Endothelial cell of umbilical vein (primary cell): Measurements from ENCODE around the gene OTUD7B. TPM values are rescaled to one million over a fixed set of nuclear protein-coding genes. Genes with fewer than 3 reads are reported as not detected.

ENCODE experiments used
- BruUV-seq: library from RNA; stranded (reverse); fragments of 400-500 nt; replicated peaks from 2 replicates; lab custom pipeline; 2021; lab: Mats Ljungman, UMichigan
- CTCF ChIA-PET: fragments of 300-600, 350-600 bp; sonication (Branson Sonifier 250); formaldehyde crosslinking; loops from one replicate; lab custom pipeline; 2021; ENCODE audit warnings: antibody characterized with exemption, inconsistent platforms; lab: Charles Lee
- POLR2A ChIA-PET: fragments of 300-600, 350-600 bp; sonication (Branson Sonifier 250); formaldehyde crosslinking; loops from one replicate; lab custom pipeline; 2021; ENCODE audit warnings: antibody characterized with exemption, inconsistent platforms; lab: Charles Lee
- DNase-seq: peaks from one replicate; pipeline ENCODE4 v3.0.0-alpha.2; 2011; ENCODE audit warnings: low read depth, low spot score
- FAIRE-seq: peaks from 2 replicates; lab custom pipeline; 2011; peaks lifted over from hg19 to GRCh38; lab: Jason Lieb, UNC
- H2AFZ ChIP-seq: 2 replicates; pipeline ENCODE4 v1.6.0; 2012; ENCODE audit warnings: low read depth, low read length, control low read depth, inconsistent platforms
- H3K27ac ChIP-seq: 2 replicates; pipeline ENCODE4 v1.5.1; 2011; ENCODE audit warnings: low read depth, mild to moderate bottlenecking, control low read depth, low read length, moderate library complexity; ENCODE audit not compliant: insufficient read depth
- H3K27me3 ChIP-seq, 2 experiments: 2 replicates each; pipeline versions ENCODE4 v1.6.0 to v1.6.1; 2011; ENCODE audit warnings: low read length in 2 of 2, mixed read lengths in 1 of 2; ENCODE audit not compliant: control insufficient read depth in 2 of 2, insufficient read depth in 2 of 2
- H3K36me3 ChIP-seq, 2 experiments: 2 replicates in 1 of 2; 3 replicates in 1 of 2; pipeline ENCODE4 v1.5.1; 2011; ENCODE audit warnings: low read length in 2 of 2, mild to moderate bottlenecking in 1 of 2, moderate library complexity in 1 of 2; ENCODE audit not compliant: control insufficient read depth in 2 of 2, insufficient read depth in 2 of 2; ENCODE audit errors: extremely low read depth in 1 of 2
- H3K4me1 ChIP-seq: 3 replicates; pipeline ENCODE4 v1.5.1; 2011; ENCODE audit warnings: mild to moderate bottlenecking, low read length; ENCODE audit not compliant: control insufficient read depth, insufficient read depth; ENCODE audit errors: extremely low read depth
- H3K4me2 ChIP-seq: 2 replicates; pipeline ENCODE4 v1.6.1; 2011; ENCODE audit warnings: low read length, control low read depth, mixed read lengths; ENCODE audit not compliant: insufficient read depth
- H3K4me3 ChIP-seq, 3 experiments: fragments of 200-600 bp in 1 of 3; sonication (generic), shearing (Covaris generic) in 1 of 3; replicated peaks in 1 of 3; 2 replicates each; pipeline ENCODE4 v1.5.1; 2011 to 2016; ENCODE audit warnings: control low read depth in 3 of 3, low read length in 3 of 3, mild to moderate bottlenecking in 2 of 3, inconsistent platforms in 1 of 3, low read depth in 1 of 3, moderate library complexity in 1 of 3; ENCODE audit not compliant: insufficient read depth in 1 of 3
- H3K79me2 ChIP-seq: 2 replicates; pipeline ENCODE4 v1.6.0; 2012; ENCODE audit warnings: low read length, inconsistent platforms; ENCODE audit not compliant: control insufficient read depth, insufficient read depth
- H3K9ac ChIP-seq: replicated peaks from 2 replicates; pipeline ENCODE3; 2011; ENCODE audit warnings: low read length, control low read depth; ENCODE audit not compliant: insufficient read depth; ENCODE audit errors: extremely low read depth
- H3K9me1 ChIP-seq: replicated peaks from 3 replicates; pipeline ENCODE4 v1.6.0; 2011; ENCODE audit warnings: mild to moderate bottlenecking, low read length; ENCODE audit not compliant: control insufficient read depth, insufficient read depth; ENCODE audit errors: extremely low read depth
- H3K9me3 ChIP-seq: replicated peaks from 2 replicates; pipeline ENCODE4 v1.5.1; 2012; ENCODE audit warnings: low read length, inconsistent platforms; ENCODE audit not compliant: control insufficient read depth, insufficient read depth
- H4K20me1 ChIP-seq: replicated peaks from 2 replicates; pipeline ENCODE3; 2011; ENCODE audit warnings: mild to moderate bottlenecking, low read length; ENCODE audit not compliant: control insufficient read depth, insufficient read depth; ENCODE audit errors: extremely low read depth
- CTCF ChIP-seq, 2 donors: IDR thresholded peaks; 1 replicate in 1 of 2; 2 replicates in 1 of 2; pipeline ENCODE4 v1.5.1; 2011; ENCODE audit warnings: low read length in 2 of 2, mild to moderate bottlenecking in 2 of 2, moderate library complexity in 2 of 2, control low read depth in 1 of 2, inconsistent platforms in 1 of 2, low read depth in 1 of 2; ENCODE audit not compliant: insufficient read depth in 1 of 2; ENCODE audit errors: extremely low read depth in 1 of 2
- EZH2 ChIP-seq: IDR thresholded peaks from 2 replicates; pipeline ENCODE4 v1.6.1; 2012; ENCODE audit warnings: borderline replicate concordance, low read depth, mild to moderate bottlenecking, moderate library complexity, low read length, inconsistent platforms; ENCODE audit not compliant: severe bottlenecking
- FOS ChIP-seq: IDR thresholded peaks from 2 replicates; pipeline ENCODE4 v1.6.1; 2011; ENCODE audit warnings: mild to moderate bottlenecking, low read length, moderate library complexity, borderline replicate concordance; ENCODE audit not compliant: insufficient read depth
- GATA2 ChIP-seq: IDR thresholded peaks from 2 replicates; pipeline ENCODE4 v1.7.0; 2011; ENCODE audit warnings: low read depth, mild to moderate bottlenecking, moderate library complexity, mixed read lengths, low read length; ENCODE audit not compliant: insufficient read length, insufficient read depth
- JUN ChIP-seq: IDR thresholded peaks from 2 replicates; pipeline ENCODE4 v1.6.1; 2011; ENCODE audit warnings: borderline replicate concordance, low read depth; ENCODE audit not compliant: insufficient read length, insufficient read depth
- MAX ChIP-seq: IDR thresholded peaks from 2 replicates; pipeline ENCODE4 v1.6.1; 2011; ENCODE audit not compliant: insufficient read depth, insufficient read length
- MYC ChIP-seq: IDR thresholded peaks from one replicate; pipeline ENCODE4 v1.6.1; 2011; ENCODE audit warnings: mild to moderate bottlenecking, low read depth, low read length
- POLR2A ChIP-seq: IDR thresholded peaks from 2 replicates; pipeline ENCODE4 v1.6.1; 2012; ENCODE audit warnings: low read depth, mild to moderate bottlenecking, control low read depth, low read length
- POLR2AphosphoS5 ChIP-seq: IDR thresholded peaks from 2 replicates; pipeline ENCODE4 v1.6.1; 2012; ENCODE audit warnings: low read depth, mild to moderate bottlenecking, control low read depth, low read length, moderate library complexity; ENCODE audit not compliant: insufficient read depth
- dilution Hi-C: fragments of 300-500 bp; cut with MboI; formaldehyde crosslinking; loops from one replicate; pipeline ENCODE4 v1.15.0; 2019; ENCODE audit warnings: low sequenced_read_pairs; ENCODE audit not compliant: extremely low pct_ligation_motif_present
- intact Hi-C: fragments of 100-400 bp; cut with micrococcal nuclease; formaldehyde crosslinking; loops from one replicate; pipeline ENCODE4 v1.10.0; 2022
- polyA plus RNA-seq, 4 experiments: library from polyadenylated mRNA; depleted of rRNA in 3 of 4; stranded (reverse) in 3 of 4; unstranded in 1 of 4; fragments of >200 nt; gene quantifications; 2 replicates each; pipeline versions ENCODE4 v1.2.1 to v1.2.3, GENCODE V29; 2011 to 2012; ENCODE audit warnings: missing spikeins in 1 of 4
- total RNA-seq: library from RNA; stranded (reverse); gene quantifications from 2 replicates; pipeline ENCODE4 v1.2.3, GENCODE V29; 2021

OTUD7B gene
- total and polyA plus RNA-seq, 2 donors (not counting 3 experiments of a cell fraction or from before 2014, with no cell fraction given) = 4.3 to 22.8 TPM

- Histone ChIP-seq H3K9ac (no peak overlapping the region), H3K27me3 (no peaks in the 10 kb centered on the region), H3K9me3 (no peaks in the 10 kb centered on the region), H2AFZ (no peak overlapping the region), H3K27ac (no peak overlapping the region), H3K4me1 (peaks cover 9% of the 10 kb centered on the region), H3K36me3 (no peaks in the 10 kb centered on the region), H3K79me2 (peaks cover 55% of the 10 kb centered on the region), H3K4me2 (no peak overlapping the region), H3K9me1 (no peaks in the 10 kb centered on the region), H3K4me3 (no peak overlapping the region), H4K20me1 (no peaks in the 10 kb centered on the region)
- FAIRE-seq = no peak
- dilution Hi-C loops (no loop called here), intact Hi-C loops (loop anchor here (5.0 kb wide), 1 partner anchor 45 kb away; no protein-coding TSS in a partner anchor)
- ChIA-PET CTCF (no interaction called here), POLR2A (no interaction called here)
- DNase-seq = no peak
- no peak for TF ChIP-seq MAX
- TF ChIP-seq JUN = peak; percentile 4
- no TSS peak for BruUV-seq
Observed at GRCh38 chr1:150006881-150007421, 3.6 kb downstream of the OTUD7B start.

GRCh38 chr1:150005606-150006005 lies 4.9 kb downstream of the OTUD7B start:
- ChIA-PET POLR2A (no interaction called here), CTCF (interaction anchor here (1.0 to 1.2 kb wide), 3 partner anchors 34 to 163 kb away, joined by 3 to 5 read pairs (median 3); no protein-coding TSS in a partner anchor)
- Histone ChIP-seq H3K27ac (no peak overlapping the region), H3K27me3 (no peaks in the 10 kb centered on the region), H3K9me3 (no peaks in the 10 kb centered on the region), H3K4me2 (no peak overlapping the region), H4K20me1 (no peaks in the 10 kb centered on the region), H3K4me3 (no peak overlapping the region), H3K9me1 (no peaks in the 10 kb centered on the region), H3K4me1 (peaks cover 9% of the 10 kb centered on the region), H2AFZ (no peak overlapping the region), H3K79me2 (peaks cover 63% of the 10 kb centered on the region), H3K9ac (no peak overlapping the region), H3K36me3 (no peaks in the 10 kb centered on the region)
- intact Hi-C loops (loop anchor here (5.0 kb wide), 1 partner anchor 43 kb away; no protein-coding TSS in a partner anchor), dilution Hi-C loops (no loop called here)
- BruUV-seq = no TSS peak
- FAIRE-seq = no peak
- no peak for DNase-seq
- TF ChIP-seq POLR2A = no peak
- TF ChIP-seq MYC = no peak
- TF ChIP-seq CTCF (IDR thresholded peaks at IDR 0.05; ENCODE audit: extremely low read depth in 1 of 2, insufficient read depth in 1 of 2, low read depth in 1 of 2, low read length in 2 of 2) = no peak
- no peak for TF ChIP-seq POLR2AphosphoS5
- TF ChIP-seq JUN = no peak
- no peak for TF ChIP-seq FOS
- TF ChIP-seq MAX = no peak
- no peak for TF ChIP-seq EZH2
- no peak for TF ChIP-seq GATA2
